ENCODE results near the gene TBC1D22A.

Gene TBC1D22A

DNA sequence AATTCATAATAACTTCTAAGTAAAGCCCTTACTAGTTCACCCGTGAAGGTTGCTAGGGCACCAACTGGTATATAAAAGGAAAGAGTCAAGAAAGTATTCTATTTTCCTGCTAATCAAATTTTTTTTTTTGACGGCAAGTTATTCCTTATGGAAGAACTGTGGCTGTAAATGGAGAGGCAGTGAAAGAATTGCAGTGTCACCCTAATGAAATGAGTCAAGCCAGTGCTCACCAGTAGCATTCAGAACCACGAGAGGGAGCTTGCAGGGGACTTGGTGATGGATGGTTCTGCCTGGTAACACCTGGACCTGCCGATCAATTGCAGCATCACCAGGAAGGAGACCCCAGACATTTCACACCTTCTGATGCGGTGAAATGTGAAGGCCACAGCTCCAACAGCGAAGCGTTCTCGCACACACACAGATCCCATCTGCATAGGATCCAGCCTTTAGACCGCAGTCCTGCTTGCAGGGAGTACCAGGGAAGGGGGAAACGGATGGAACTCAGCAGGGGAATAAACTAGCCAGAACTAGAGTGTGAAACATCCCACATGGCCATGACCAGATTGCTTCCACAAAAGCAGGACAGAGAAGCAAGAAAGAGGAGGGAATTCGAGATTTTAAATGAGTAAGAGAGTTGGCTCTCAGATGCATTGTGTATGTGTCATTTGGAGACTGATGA, 326.2 kb downstream of the TBC1D22A start:
- DNase-seq (ENCODE audit: low read depth in 2 of 2): no peak
- TF ChIP-seq CTCF (IDR thresholded peaks at IDR 0.05; ENCODE audit: low read depth, low read length): no peak
- no peak overlapping the region for H3K4me3 ChIP-seq (replicated peaks in 1 of 2; ENCODE audit: low read depth in 2 of 2, low read length in 2 of 2)

DNA sequence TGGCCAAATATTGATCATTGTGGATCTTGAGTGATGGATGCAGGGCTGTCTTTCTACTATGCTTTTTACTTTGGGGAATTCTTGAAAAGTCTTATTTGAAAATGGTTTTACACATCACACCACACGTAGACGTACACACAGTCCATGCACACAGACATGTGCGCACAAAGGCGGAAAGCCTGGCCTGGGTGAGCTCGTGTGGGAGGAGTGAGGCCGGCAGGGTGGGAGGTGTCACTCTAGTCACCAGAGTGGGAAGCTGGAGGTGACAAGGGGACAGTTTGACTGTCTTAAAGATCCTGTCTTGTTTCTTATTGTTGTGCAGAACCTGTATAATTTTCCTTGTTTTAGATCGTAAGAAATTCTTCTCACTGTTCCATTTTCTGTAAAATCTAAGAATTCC, 326.9 kb downstream of the TBC1D22A start:
- TF ChIP-seq CTCF (IDR thresholded peaks at IDR 0.05; ENCODE audit: low read depth, low read length): no peak
- no peak overlapping the region for H3K4me3 ChIP-seq (replicated peaks in 1 of 2; ENCODE audit: low read depth in 2 of 2, low read length in 2 of 2)
- DNase-seq (ENCODE audit: low read depth in 2 of 2): no peak

GRCh38 chr22:47089796-47090460, 327.5 kb downstream of the TBC1D22A start:
- DNase-seq (ENCODE audit: low read depth in 2 of 2): no peak
- TF ChIP-seq CTCF (IDR thresholded peaks at IDR 0.05; ENCODE audit: low read depth, low read length): no peak
- H3K4me3 ChIP-seq (replicated peaks in 1 of 2; ENCODE audit: low read depth in 2 of 2, low read length in 2 of 2): no peak overlapping the region

GRCh38 chr22:47090591-47091245, 328.3 kb downstream of the TBC1D22A start:
- H3K4me3 ChIP-seq (replicated peaks in 1 of 2; ENCODE audit: low read depth in 2 of 2, low read length in 2 of 2): peak overlapping the region; percentile 40 to 50
- no peak for TF ChIP-seq CTCF (IDR thresholded peaks at IDR 0.05; ENCODE audit: low read depth, low read length)
- DNase-seq (ENCODE audit: low read depth in 2 of 2): peak; percentile 28 to 64

DNA sequence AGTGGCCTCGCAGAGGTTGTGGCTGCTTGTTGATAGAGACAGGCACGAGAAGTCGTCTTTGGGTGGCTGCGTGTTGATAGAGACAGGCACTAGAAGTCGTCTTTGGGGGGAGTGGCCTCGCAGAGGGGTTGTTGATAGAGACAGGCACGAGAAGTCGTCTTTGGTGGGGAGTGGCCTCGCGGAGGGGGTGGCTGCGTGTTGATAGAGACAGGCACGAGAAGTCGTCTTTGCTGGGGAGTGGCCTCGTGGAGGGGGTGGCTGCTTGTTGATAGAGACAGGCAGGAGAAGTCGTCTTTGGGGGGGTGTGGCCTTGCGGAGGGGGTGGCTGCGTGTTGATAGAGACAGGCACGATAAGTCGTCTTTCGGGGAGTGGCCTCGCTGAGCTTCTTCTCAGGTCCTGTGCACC, 328.8 kb downstream of the TBC1D22A start:
- no peak for TF ChIP-seq CTCF (IDR thresholded peaks at IDR 0.05; ENCODE audit: low read depth, low read length)
- peak overlapping the region; percentile 40 to 50 for H3K4me3 ChIP-seq (replicated peaks in 1 of 2; ENCODE audit: low read depth in 2 of 2, low read length in 2 of 2)
- peak in 1 of 2 donors; percentile 36 for DNase-seq (ENCODE audit: low read depth in 2 of 2)

DNA sequence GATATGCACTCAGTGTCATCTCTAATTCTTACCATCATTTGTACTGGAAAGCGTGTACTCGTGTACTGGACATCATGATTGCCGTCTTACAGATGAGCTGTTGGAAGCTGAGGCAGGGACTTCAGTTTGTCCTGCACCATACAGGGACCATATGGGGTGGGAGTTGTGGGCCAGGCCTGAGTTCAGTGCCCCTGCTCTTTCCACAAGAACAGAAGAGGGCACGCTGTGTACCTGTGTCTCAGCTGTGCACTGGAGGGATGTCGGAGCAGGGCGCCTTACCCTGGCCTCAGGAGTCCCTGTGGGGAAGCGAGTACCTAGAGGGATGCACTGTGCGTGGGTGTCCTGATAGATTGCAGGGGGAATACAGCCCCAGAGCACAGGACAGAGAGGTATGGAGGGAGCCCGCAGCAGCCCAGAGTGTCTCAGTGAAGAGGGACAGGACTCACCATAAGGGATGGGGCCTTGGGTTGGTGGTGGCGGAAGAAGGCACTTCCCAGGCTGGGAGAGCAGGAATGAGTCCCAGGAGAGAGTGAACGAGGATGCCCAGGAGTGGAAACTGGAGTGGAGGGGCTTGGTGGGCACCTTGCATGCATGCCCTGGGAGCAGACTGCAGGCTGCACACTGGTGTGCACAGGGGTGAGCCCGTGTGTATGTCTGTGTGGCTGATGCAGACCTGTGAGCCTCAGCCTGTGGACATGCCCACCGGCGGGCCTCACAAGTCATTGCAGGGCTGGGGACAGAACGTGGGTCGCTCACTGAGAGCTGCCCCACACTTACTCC, 329.7 kb downstream of the TBC1D22A start:
- no peak for DNase-seq (ENCODE audit: low read depth in 2 of 2)
- H3K4me3 ChIP-seq (replicated peaks in 1 of 2; ENCODE audit: low read depth in 2 of 2, low read length in 2 of 2): no peak overlapping the region
- no peak for TF ChIP-seq CTCF (IDR thresholded peaks at IDR 0.05; ENCODE audit: low read depth, low read length)
